H9 (cell line): Measurements from ENCODE around the gene OSBPL9. TPM values are rescaled to one million over a fixed set of nuclear protein-coding genes. Genes with fewer than 3 reads are reported as not detected.

Source experiments
- DNase-seq: peaks from one replicate; pipeline ENCODE4 v3.0.0-alpha.2; 2017
- H2AFZ ChIP-seq: one replicate; pipeline ENCODE4 v1.6.1; 2013; ENCODE audit warnings: mild to moderate bottlenecking, low read length, control low read depth, moderate library complexity
- H2AK5ac ChIP-seq: 2 replicates; pipeline ENCODE4 v1.6.1; 2013; ENCODE audit warnings: low read length, control low read depth, mixed read lengths; ENCODE audit not compliant: insufficient read length
- H2BK120ac ChIP-seq: one replicate; pipeline ENCODE4 v1.6.1; 2013; ENCODE audit warnings: low read depth, mild to moderate bottlenecking, low read length, control low read depth, inconsistent platforms; ENCODE audit not compliant: poor library complexity, severe bottlenecking
- H2BK12ac ChIP-seq: 2 replicates; pipeline ENCODE4 v1.6.1; 2013; ENCODE audit warnings: low read length, control low read depth, mixed read lengths, low read depth; ENCODE audit not compliant: insufficient read length
- H2BK15ac ChIP-seq: 2 replicates; pipeline ENCODE4 v1.6.1; 2013; ENCODE audit warnings: low read depth, low read length, control low read depth
- H2BK20ac ChIP-seq: one replicate; pipeline ENCODE4 v1.6.1; 2013; ENCODE audit warnings: low read depth, mild to moderate bottlenecking, low read length, control low read depth, inconsistent platforms; ENCODE audit not compliant: poor library complexity, severe bottlenecking
- H2BK5ac ChIP-seq: 2 replicates; pipeline ENCODE4 v1.6.1; 2013; ENCODE audit warnings: low read length, control low read depth, mixed read lengths; ENCODE audit not compliant: insufficient read length
- H3K14ac ChIP-seq: 2 replicates; pipeline ENCODE4 v1.6.1; 2013; ENCODE audit warnings: low read length, control low read depth; ENCODE audit not compliant: insufficient read depth
- H3K18ac ChIP-seq: 2 replicates; pipeline ENCODE4 v1.6.1; 2013; ENCODE audit warnings: low read depth, mild to moderate bottlenecking, mixed read lengths, low read length, control low read depth; ENCODE audit not compliant: insufficient read length
- H3K23ac ChIP-seq: 2 replicates; pipeline ENCODE4 v1.6.1; 2013; ENCODE audit warnings: low read length, control low read depth, mixed read lengths, low read depth; ENCODE audit not compliant: insufficient read length
- H3K23me2 ChIP-seq: 2 replicates; pipeline ENCODE4 v1.6.1; 2013; ENCODE audit warnings: low read depth, mild to moderate bottlenecking, mixed read lengths, low read length, control low read depth; ENCODE audit not compliant: insufficient read length, poor library complexity, severe bottlenecking
- H3K27ac ChIP-seq: 2 replicates; pipeline ENCODE4 v1.5.1; 2013; ENCODE audit warnings: low read length, control low read depth, mixed read lengths, low read depth; ENCODE audit not compliant: insufficient read length
- H3K27me3 ChIP-seq: 2 replicates; pipeline ENCODE4 v1.6.1; 2013; ENCODE audit warnings: low read length, control low read depth, inconsistent platforms; ENCODE audit not compliant: insufficient read depth
- H3K4ac ChIP-seq: 2 replicates; pipeline ENCODE4 v1.6.1; 2013; ENCODE audit warnings: low read depth, mild to moderate bottlenecking, control low read depth, inconsistent platforms, low read length, moderate library complexity
- H3K4me1 ChIP-seq: 2 replicates; pipeline ENCODE4 v1.6.1; 2013; ENCODE audit warnings: low read length, control low read depth, inconsistent platforms; ENCODE audit not compliant: insufficient read depth
- H3K4me2 ChIP-seq: 2 replicates; pipeline ENCODE4 v1.6.1; 2013; ENCODE audit warnings: low read length, control low read depth, mixed read lengths; ENCODE audit not compliant: insufficient read length, insufficient read depth
- H3K56ac ChIP-seq: 2 replicates; pipeline ENCODE4 v1.6.1; 2013; ENCODE audit warnings: low read depth, mild to moderate bottlenecking, mixed read lengths, low read length, control low read depth; ENCODE audit not compliant: insufficient read length
- H3K79me1 ChIP-seq: 2 replicates; pipeline ENCODE4 v1.6.1; 2013; ENCODE audit warnings: low read depth, mild to moderate bottlenecking, moderate library complexity, low read length, control low read depth, inconsistent platforms; ENCODE audit not compliant: insufficient read depth, poor library complexity, severe bottlenecking
- H3K79me2 ChIP-seq: 2 replicates; pipeline ENCODE4 v1.6.1; 2013; ENCODE audit warnings: low read length, control low read depth, inconsistent platforms; ENCODE audit not compliant: insufficient read depth
- H3K9ac ChIP-seq: 2 replicates; pipeline ENCODE4 v1.6.1; 2013; ENCODE audit warnings: low read length, control low read depth, mixed read lengths; ENCODE audit not compliant: insufficient read length; ENCODE audit errors: extremely low read depth
- H3K9me3 ChIP-seq: one replicate; pipeline ENCODE4 v1.6.1; 2013; ENCODE audit warnings: low read depth, low read length, inconsistent platforms; ENCODE audit not compliant: control insufficient read depth
- H3T11ph ChIP-seq: one replicate; pipeline ENCODE4 v1.6.1; 2013; ENCODE audit warnings: mild to moderate bottlenecking, low read length, control low read depth, inconsistent platforms
- H4K20me1 ChIP-seq: one replicate; pipeline ENCODE4 v1.6.1; 2013; ENCODE audit not compliant: control insufficient read depth, insufficient read length, insufficient read depth
- H4K5ac ChIP-seq: 2 replicates; pipeline ENCODE4 v1.6.1; 2013; ENCODE audit warnings: low read depth, mild to moderate bottlenecking, mixed read lengths, low read length, control low read depth; ENCODE audit not compliant: insufficient read length
- H4K8ac ChIP-seq: replicated peaks from 2 replicates; pipeline ENCODE4 v1.6.1; 2013; ENCODE audit warnings: low read length, control low read depth, mixed read lengths, low read depth; ENCODE audit not compliant: insufficient read length
- H4K91ac ChIP-seq: 2 replicates; pipeline ENCODE4 v1.6.1; 2013; ENCODE audit warnings: low read depth, mild to moderate bottlenecking, moderate library complexity, mixed read lengths, low read length, control low read depth; ENCODE audit not compliant: insufficient read length
- H3K27ac Mint-ChIP-seq, 3 experiments: 2 replicates in 2 of 3; 3 replicates in 1 of 3; pipeline ENCODE4 v1.8.0; 2020 to 2021; ENCODE audit warnings: mixed read lengths in 3 of 3, mild to moderate bottlenecking in 1 of 3, moderate library complexity in 1 of 3
- H3K27me3 Mint-ChIP-seq: 2 replicates; pipeline ENCODE4 v1.8.0; 2021; ENCODE audit warnings: low read depth, mild to moderate bottlenecking, moderate library complexity, mixed read lengths
- H3K36me3 Mint-ChIP-seq, 3 experiments: 2 replicates in 2 of 3; 3 replicates in 1 of 3; pipeline ENCODE4 v1.8.0; 2020 to 2021; ENCODE audit warnings: low read depth in 3 of 3, mixed read lengths in 3 of 3; ENCODE audit not compliant: insufficient read depth in 1 of 3
- H3K4me1 Mint-ChIP-seq, 2 experiments: 2 replicates each; pipeline ENCODE4 v1.8.0; 2020; ENCODE audit warnings: mixed read lengths in 2 of 2
- H3K4me3 Mint-ChIP-seq, 2 experiments: 2 replicates in 1 of 2; 3 replicates in 1 of 2; pipeline ENCODE4 v1.8.0; 2020 to 2021; ENCODE audit warnings: mild to moderate bottlenecking in 2 of 2, mixed read lengths in 2 of 2, moderate library complexity in 1 of 2
- H3K9me3 Mint-ChIP-seq, 2 experiments: 2 replicates in 1 of 2; 3 replicates in 1 of 2; pipeline ENCODE4 v1.8.0; 2020; ENCODE audit warnings: mild to moderate bottlenecking in 2 of 2, mixed read lengths in 2 of 2, moderate library complexity in 1 of 2
- WGBS: extraction: QIAGEN DNeasy Blood & Tissue Kit; methylation state at CpG from one replicate; pipeline ENCODE4 v1.1.7; 2013; ENCODE audit warnings: missing lambda C conversion rate, low lambda C conversion rate, mixed read lengths; ENCODE audit not compliant: insufficient read length; ENCODE audit errors: extremely low coverage; 5-methylcytosine and 5-hydroxymethylcytosine counted together
- total RNA-seq: library from RNA; stranded (reverse); gene quantifications from 2 replicates; pipeline ENCODE4 v1.2.1, GENCODE V29; 2021
- TF ChIP-seq, protein P1 (sequence below): fragments of 200-600 bp; sonication (generic); conservative IDR thresholded peaks from 3 replicates; pipeline ENCODE4 v1.8.0; 2021; ENCODE audit warnings: antibody characterized with exemption, mild to moderate bottlenecking

Gene OSBPL9
- total RNA-seq, 1 experiment from 2014 or later, result 76.7 TPM

DNA sequence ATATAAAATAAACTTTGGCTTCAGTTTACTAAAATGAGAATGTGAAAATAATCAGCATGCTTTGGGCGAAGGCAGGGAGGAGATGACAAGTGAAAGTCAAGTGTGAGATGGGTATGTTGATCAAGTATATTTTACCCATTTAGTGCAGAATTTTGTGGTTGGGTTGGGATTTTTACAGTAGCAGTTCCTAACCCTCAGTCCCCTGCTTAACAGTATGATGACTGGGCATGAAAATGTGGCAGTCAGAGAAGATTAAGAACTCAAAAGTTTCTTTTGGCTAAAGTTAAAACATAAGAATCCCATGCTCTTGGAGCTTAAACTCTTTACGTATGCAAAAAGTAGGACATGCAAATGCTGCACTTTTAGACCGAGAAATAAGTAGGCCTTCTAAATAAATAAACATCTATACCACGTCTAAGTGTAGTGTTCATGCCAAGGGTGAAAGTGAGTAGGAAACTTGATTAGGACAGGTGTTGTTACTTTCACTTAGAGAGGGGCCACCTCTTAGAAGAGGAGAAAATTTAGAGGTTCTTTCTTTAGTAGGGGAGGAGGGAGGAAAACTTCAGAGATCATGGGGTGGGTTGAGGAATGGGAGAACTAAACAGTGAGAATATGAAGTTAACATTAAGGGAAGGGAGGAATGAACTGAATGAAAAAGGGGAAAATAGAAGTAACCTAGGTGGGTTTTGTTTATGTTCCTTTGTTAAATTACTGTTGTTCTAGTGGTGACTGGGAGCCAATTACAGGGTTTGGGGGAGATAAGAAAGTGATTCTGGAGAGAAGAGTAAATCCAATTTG lies 127.8 kb downstream of the OSBPL9 start:
- H3K4me2 ChIP-seq, result no peak overlapping the region
- no peak overlapping the region for H4K8ac ChIP-seq
- H3K14ac ChIP-seq, result no peak overlapping the region
- H2BK120ac ChIP-seq, result no peak overlapping the region
- H3K79me2 ChIP-seq, result no peaks in the 10 kb centered on the region
- H3K56ac ChIP-seq, result no peak overlapping the region
- no peaks in the 10 kb centered on the region for H3K9me3 ChIP-seq
- WGBS, result no CpG with 5 or more reads among the region's 4 CpGs
- no peak overlapping the region for H3K27ac ChIP-seq
- H4K20me1 ChIP-seq, result no peaks in the 10 kb centered on the region
- TF ChIP-seq, protein P1, sequence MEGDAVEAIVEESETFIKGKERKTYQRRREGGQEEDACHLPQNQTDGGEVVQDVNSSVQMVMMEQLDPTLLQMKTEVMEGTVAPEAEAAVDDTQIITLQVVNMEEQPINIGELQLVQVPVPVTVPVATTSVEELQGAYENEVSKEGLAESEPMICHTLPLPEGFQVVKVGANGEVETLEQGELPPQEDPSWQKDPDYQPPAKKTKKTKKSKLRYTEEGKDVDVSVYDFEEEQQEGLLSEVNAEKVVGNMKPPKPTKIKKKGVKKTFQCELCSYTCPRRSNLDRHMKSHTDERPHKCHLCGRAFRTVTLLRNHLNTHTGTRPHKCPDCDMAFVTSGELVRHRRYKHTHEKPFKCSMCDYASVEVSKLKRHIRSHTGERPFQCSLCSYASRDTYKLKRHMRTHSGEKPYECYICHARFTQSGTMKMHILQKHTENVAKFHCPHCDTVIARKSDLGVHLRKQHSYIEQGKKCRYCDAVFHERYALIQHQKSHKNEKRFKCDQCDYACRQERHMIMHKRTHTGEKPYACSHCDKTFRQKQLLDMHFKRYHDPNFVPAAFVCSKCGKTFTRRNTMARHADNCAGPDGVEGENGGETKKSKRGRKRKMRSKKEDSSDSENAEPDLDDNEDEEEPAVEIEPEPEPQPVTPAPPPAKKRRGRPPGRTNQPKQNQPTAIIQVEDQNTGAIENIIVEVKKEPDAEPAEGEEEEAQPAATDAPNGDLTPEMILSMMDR, result no peak
- no peak overlapping the region for H3K4ac ChIP-seq
- no peak overlapping the region for H4K5ac ChIP-seq
- no peak overlapping the region for H2BK5ac ChIP-seq
- no peak overlapping the region for H3T11ph ChIP-seq
- no peak overlapping the region for H2BK20ac ChIP-seq
- no peak overlapping the region for H2BK15ac ChIP-seq
- H4K91ac ChIP-seq, result no peak overlapping the region
- peaks cover 12 to 16% of the 10 kb centered on the region in 2 experiments for H3K4me1 Mint-ChIP-seq
- no peak overlapping the region for H2BK12ac ChIP-seq
- no peak overlapping the region for H3K18ac ChIP-seq
- no peak for DNase-seq
- no peak overlapping the region for H3K9ac ChIP-seq
- peaks cover 5 to 17% (median 13%) of the 10 kb centered on the region in 3 experiments; a peak in 5 of 7 replicates for H3K36me3 Mint-ChIP-seq
- H3K23me2 ChIP-seq, result no peaks in the 10 kb centered on the region
- no peak overlapping the region for H3K23ac ChIP-seq
- no peaks in the 10 kb centered on the region for H3K9me3 Mint-ChIP-seq
- no peaks in the 10 kb centered on the region for H3K4me1 ChIP-seq
- no peak overlapping the region for H2AFZ ChIP-seq
- peak overlapping the region in 1 of 3 experiments; percentile 77; a peak in 2 of 7 replicates for H3K27ac Mint-ChIP-seq
- H3K27me3 Mint-ChIP-seq, result no peaks in the 10 kb centered on the region
- no peak overlapping the region for H3K4me3 Mint-ChIP-seq
- H2AK5ac ChIP-seq, result no peak overlapping the region
- no peaks in the 10 kb centered on the region for H3K79me1 ChIP-seq
- H3K27me3 ChIP-seq, result no peaks in the 10 kb centered on the region
